ENCODE measurements around the gene FUT1. TPM values are rescaled to one million over a fixed set of nuclear protein-coding genes. Genes with fewer than 3 reads are reported as not detected.
"Not testable (repeated sequence)": the region's sequence is repeated elsewhere in the genome, so short reads cannot be mapped to it uniquely, and the experiment has no call there.

FUT1 gene
- total RNA-seq, 1 experiment from 2014 or later = 2.9 TPM

DNA sequence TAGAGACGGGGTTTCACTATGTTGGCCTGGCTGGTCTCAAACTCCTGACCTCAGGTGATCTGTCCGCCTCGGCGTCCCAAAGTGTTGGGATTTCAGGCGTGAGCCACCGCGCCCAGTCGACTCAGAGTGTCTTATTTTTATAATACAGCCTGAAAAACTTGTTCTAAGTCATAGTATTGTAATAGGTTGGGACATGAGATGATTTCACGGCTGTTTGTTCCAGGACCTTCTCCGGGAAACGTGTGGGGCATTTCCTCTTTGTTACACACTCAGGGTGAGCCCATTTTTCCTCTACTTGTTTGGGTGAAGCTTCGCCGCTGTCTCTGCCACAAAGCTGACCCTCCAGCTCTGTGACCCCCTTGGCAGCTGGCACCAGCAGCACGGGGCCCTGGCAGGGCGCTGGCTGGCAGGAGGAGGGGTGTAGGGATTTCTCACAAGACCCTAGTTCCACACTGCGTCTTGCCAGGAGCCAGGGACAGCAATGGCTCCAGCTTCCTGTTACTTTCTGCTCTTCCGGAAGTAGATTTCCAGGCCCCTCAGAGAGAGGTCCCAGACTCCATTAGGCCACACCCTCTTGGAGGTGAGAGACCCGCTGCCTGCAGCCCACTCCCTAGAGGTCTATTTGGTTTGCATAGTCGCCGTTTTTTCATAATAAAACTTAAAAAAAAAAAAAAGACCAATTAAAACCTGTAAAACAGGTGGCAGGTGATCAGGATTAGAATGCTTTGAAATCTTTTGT lies 18.5 kb upstream of the FUT1 start:
- DNase-seq (ENCODE audit: low read depth) = no peak
- in situ Hi-C loops (cut with HindIII; ENCODE audit: low pct_unique_long_range_greater_than_20kb, low sequenced_read_pairs) = no loop called here

GRCh38 chr19:48770266-48770665 lies 17.8 kb upstream of the FUT1 start:
- peak; percentile 68 for DNase-seq (ENCODE audit: low read depth)
- in situ Hi-C loops (cut with HindIII; ENCODE audit: low pct_unique_long_range_greater_than_20kb, low sequenced_read_pairs) = no loop called here

DNA sequence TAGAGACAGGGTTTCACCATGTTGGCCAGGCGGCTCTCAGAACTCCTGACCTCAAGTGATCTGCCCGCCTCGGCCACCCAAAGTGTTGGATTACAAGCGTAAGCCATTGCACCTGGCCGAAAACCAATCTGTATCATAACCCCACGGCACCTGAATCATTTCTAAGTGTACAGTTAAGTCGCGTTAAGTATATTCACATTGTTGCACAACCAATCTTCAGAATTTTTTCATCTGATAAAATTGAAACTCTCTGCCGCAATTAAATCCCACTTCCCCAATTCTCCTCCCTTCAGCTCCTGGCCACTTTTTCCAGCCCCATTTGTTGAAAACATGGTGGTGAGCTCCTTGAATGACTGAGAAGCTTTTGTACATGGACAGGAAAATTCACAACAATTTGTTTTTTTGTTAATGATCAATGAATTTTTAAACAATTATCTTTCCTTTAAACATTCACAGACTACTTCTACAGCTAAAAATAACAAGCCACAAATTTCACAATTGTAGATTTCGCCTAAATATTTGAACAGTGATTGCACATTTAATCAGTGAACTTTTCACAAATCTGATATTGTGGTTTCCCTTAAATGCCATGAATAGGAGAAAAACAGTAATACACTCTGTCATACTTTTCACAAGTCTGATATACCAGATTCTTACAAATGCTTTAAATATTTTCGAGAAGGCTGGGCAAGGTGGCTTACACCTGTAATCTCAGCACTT lies 16.7 kb upstream of the FUT1 start:
- no peak for DNase-seq (ENCODE audit: low read depth)
- in situ Hi-C loops (cut with HindIII; ENCODE audit: low pct_unique_long_range_greater_than_20kb, low sequenced_read_pairs) = no loop called here

GRCh38 chr19:48768171-48768753 lies 15.8 kb upstream of the FUT1 start:
- DNase-seq (ENCODE audit: low read depth); in situ Hi-C loops (cut with HindIII; ENCODE audit: low pct_unique_long_range_greater_than_20kb, low sequenced_read_pairs): not testable (repeated sequence)

DNA sequence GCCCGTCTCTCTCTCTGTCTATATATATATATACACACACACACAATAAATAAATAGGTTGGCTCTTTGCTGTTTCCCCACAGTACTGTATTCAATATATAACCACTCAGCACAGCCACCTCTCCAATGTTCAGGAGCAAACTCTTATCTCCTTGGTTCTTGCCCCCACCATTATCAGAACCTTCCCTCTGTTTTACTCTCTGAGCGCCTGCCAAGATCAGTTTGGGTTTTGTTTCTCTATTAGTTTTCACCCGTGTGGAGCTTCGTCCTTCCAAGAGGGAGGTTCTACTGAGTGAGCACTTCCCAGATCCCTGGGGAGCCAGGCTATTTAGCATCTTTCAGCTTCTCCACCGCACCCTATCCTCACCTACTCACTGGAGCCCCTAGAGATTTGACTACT lies 13.4 kb upstream of the FUT1 start:
- DNase-seq (ENCODE audit: low read depth); in situ Hi-C loops (cut with HindIII; ENCODE audit: low pct_unique_long_range_greater_than_20kb, low sequenced_read_pairs): not testable (repeated sequence)

GRCh38 chr19:48760504-48761205 lies 8.2 kb upstream of the FUT1 start:
- no peak for DNase-seq (ENCODE audit: low read depth)
- in situ Hi-C loops (cut with HindIII; ENCODE audit: low pct_unique_long_range_greater_than_20kb, low sequenced_read_pairs) = no loop called here

DNA sequence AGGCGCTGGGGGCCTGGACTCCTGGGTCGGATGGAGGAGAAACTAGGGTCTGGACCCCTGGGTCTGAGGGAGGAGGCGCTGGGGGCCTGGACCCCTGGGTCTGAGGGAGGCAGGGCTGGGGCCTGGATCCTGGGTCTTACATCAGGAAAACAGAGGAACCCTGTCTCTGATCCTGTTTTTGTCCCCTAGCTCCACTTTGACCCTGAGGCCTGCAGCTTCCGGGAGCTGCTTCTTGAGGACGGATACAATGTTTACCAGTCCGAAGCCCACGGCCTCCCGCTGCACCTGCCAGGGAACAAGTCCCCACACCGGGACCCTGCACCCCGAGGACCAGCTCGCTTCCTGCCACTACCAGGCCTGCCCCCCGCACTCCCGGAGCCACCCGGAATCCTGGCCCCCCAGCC lies 5.3 kb upstream of the FUT1 start:
- in situ Hi-C loops (cut with HindIII; ENCODE audit: low pct_unique_long_range_greater_than_20kb, low sequenced_read_pairs) = no loop called here
- DNase-seq (ENCODE audit: low read depth) = no peak

GRCh38 chr19:48757089-48757675 lies 4.7 kb upstream of the FUT1 start:
- in situ Hi-C loops (cut with HindIII; ENCODE audit: low pct_unique_long_range_greater_than_20kb, low sequenced_read_pairs) = no loop called here
- DNase-seq (ENCODE audit: low read depth) = no peak

- DNase-seq (ENCODE audit: low read depth) = no peak
- in situ Hi-C loops (cut with HindIII; ENCODE audit: low pct_unique_long_range_greater_than_20kb, low sequenced_read_pairs) = no loop called here
These were observed 4.2 kb upstream of the FUT1 start for GRCh38 chr19:48756686-48757085.

GRCh38 chr19:48756212-48756611 lies 3.8 kb upstream of the FUT1 start:
- in situ Hi-C loops (cut with HindIII; ENCODE audit: low pct_unique_long_range_greater_than_20kb, low sequenced_read_pairs) = no loop called here

GRCh38 chr19:48755787-48756186 lies 3.3 kb upstream of the FUT1 start:
- DNase-seq (ENCODE audit: low read depth) = no peak
- in situ Hi-C loops (cut with HindIII; ENCODE audit: low pct_unique_long_range_greater_than_20kb, low sequenced_read_pairs) = no loop called here

More at GRCh38 chr19:48756212-48756611, 3.8 kb upstream of the FUT1 start:
- no peak for DNase-seq (ENCODE audit: low read depth)

GRCh38 chr19:48755084-48755641 lies 2.7 kb upstream of the FUT1 start, which contains the start of gene FGF21:
Gene FGF21, plus strand, starts transcription at chr19:48755524. Its CDS starts 713 bp downstream, at chr19:48756237.
- in situ Hi-C loops (cut with HindIII; ENCODE audit: low pct_unique_long_range_greater_than_20kb, low sequenced_read_pairs) = no loop called here

DNA sequence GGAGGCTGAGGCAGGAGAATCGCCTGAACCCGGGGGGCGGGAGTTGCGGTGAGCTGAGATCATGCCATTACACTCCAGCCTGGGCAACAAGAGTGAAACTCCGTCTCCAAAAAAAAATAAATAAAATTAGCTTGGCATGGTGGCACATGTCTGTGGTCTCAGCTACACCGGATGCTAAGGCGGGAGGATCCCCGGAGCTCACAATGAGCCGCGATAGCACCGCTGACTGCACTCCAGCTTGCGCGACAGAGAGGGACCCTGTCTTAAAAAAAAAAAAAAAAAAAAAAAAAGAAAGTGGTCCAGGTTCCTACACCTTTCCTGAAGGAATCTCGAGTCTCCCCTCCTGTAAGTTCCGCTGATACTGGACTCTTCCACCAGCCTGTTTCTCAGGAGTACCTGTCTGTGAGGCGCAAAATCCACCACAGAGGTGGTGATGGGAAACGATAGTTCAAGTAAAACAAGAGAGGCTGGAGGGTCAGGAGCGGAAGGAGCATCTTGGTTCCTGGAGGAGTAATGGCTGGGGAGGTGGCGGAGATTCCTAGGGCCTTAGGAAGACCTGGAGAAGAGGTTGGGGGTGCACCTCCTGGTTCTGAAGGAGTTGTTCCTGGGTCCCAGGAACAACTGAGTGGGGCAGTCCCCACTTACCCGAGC lies 471 bp downstream of the FUT1 start:
- in situ Hi-C loops (cut with HindIII; ENCODE audit: low pct_unique_long_range_greater_than_20kb, low sequenced_read_pairs) = no loop called here
- DNase-seq (ENCODE audit: low read depth) = no peak

More at GRCh38 chr19:48755084-48755641, 2.7 kb upstream of the FUT1 start, which contains the start of gene FGF21:
- no peak for DNase-seq (ENCODE audit: low read depth)

DNA sequence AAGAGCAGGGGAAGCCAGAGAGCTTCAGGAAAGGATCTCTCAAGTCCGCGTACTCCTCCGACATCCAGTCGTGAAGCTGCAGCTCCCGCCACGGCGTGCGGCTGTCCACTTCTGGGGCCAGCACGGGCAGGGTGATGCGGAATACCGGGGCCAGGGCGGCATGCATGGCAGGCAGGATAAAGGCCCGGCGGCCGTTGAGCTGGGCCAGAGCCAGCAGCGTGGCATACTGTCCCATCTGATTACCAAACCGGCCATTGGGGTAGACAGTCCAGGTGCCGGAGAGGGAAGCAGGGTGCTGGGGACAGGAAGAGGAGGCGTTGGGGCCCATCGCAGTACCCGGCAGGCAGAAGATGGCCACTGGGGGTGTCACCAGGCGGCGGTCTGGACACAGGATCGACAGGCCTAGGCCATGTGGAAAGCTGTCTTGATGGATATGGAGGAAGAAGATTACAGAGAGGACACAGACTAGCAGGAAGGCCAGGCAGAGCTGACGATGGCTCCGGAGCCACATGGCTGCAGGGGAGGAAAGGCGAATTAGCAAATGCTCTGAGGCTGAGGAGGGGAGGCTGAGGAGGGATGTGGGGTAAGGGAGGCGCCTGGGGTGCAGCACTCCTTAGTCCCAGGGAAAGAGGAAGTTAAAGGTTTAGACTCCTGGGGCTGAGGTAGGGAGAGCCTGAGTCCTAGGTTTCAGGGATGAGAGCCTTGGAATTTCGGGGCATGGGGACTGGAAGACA lies 1.5 kb downstream of the FUT1 start:
- DNase-seq (ENCODE audit: low read depth) = no peak
- in situ Hi-C loops (cut with HindIII; ENCODE audit: low pct_unique_long_range_greater_than_20kb, low sequenced_read_pairs) = no loop called here

GRCh38 chr19:48750351-48750750 lies 2.1 kb downstream of the FUT1 start:
- in situ Hi-C loops (cut with HindIII; ENCODE audit: low pct_unique_long_range_greater_than_20kb, low sequenced_read_pairs) = no loop called here
- no peak for DNase-seq (ENCODE audit: low read depth)

DNA sequence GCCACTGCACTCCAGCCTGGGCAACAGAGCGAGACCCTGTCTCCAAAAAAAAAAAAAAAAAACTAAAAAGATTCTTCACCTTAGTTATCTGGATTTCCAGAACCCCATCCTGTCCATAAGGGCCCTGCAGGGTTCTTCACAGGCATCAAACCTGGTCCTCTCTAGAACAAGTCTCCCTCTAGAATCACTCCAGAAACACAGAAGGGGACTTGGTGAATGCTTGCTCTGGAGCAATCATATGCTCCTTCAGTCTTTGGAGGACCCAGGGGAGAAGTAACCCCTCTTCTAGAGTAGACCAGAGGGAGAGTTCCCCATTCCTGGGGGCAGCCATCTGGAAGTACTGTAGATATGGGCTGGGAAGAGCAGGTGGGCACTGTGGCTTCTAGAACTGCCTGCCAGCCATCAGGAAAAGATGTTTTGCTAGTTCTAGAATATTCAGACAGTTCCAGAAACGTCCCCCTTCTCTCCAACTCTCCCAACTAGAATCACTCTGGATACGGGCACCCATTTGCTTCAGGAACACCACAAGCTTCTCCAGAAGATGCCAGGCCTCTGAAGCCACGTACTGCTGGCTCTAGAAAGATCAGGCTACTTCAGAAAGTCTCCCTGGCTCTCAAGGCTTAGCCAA lies 2.8 kb downstream of the FUT1 start:
- DNase-seq (ENCODE audit: low read depth) = no peak
- in situ Hi-C loops (cut with HindIII; ENCODE audit: low pct_unique_long_range_greater_than_20kb, low sequenced_read_pairs) = no loop called here
